Measurements from ENCODE around the gene POLR3GL. TPM values are rescaled to one million over a fixed set of nuclear protein-coding genes. Genes with fewer than 3 reads are reported as not detected.

Gene POLR3GL
- total and polyA plus RNA-seq, 10 of the 15 experiments (the other 5 are each of a cell fraction or from before 2014, with no cell fraction given): 12.8 to 47.0 (median 26.6) TPM

DNA sequence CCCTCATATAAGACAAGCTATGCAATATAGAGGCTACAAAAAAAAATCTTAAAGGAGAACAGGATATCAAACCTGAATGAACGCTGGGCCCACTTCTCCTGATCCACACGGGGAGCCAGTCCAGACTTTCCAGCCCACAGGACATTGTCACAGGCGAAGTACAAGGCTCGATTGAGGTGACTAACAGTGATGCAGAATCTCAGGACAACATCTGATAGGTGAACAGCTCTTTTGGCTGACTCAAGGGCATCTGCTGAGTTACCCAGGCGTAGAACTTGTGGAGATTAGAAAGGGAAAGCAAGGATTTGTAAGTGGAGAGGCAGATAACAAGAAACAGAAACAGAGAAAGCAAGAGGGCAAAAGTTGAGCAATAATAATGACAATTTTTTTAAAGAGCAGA, 47.7 kb upstream of the POLR3GL start (continued):
- TF ChIP-seq NFYB (IDR thresholded peaks at IDR 0.05; ENCODE audit: insufficient read depth, low read depth, low read length): no peak

DNA sequence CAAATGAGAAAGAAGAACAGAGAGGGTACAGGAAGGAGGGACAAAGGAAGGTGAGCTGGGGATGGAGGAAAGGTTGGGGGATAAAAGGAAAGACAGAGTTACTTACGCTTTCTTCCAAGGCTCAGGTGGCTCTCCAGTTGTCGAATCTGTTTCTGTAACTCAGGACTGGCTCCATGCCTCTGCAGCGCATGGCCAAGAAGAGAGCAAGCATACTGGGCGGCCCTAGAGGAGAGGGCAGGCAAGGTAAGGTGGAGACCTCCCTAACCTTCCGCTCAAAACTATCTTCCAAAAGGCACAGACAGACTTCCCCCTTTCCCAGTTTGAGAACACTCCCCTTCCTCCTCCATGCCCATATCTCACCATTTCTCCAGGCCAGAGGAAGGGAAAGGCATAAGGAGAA, 46.9 kb upstream of the POLR3GL start:
- ChIA-PET SMC1A (ENCODE audit: uncharacterized antibody, unreplicated experiment) (no interaction called here), RAD21 (ENCODE audit: unreplicated experiment) (interaction anchor here (1.2 to 2.5 kb wide), 2 partner anchors 40 to 59 kb away, joined by 3 to 11 read pairs; partner anchors contain the start of gene LIX1L), CTCF (interaction anchor here (1.8 kb wide), 1 partner anchor 60 kb away, joined by 7 read pairs; no protein-coding TSS in a partner anchor), POLR2A (interaction anchor here (1.6 to 2.6 kb wide), 4 partner anchors 10 to 58 kb away, joined by 4 to 10 read pairs (median 8); partner anchors contain the start of genes LIX1L, PIAS3 and RBM8A)
- peaks cover 20% of the 10 kb centered on the region for H3K4me1 ChIP-seq (ENCODE audit: control insufficient read depth, insufficient read depth, low read length)
- intact Hi-C loops (cut with micrococcal nuclease; ENCODE audit: unreplicated experiment) (no loop called here), in situ Hi-C loops (cut with MboI) (loop anchor here (5.0 kb wide), 1 partner anchor 60 kb away; the partner anchor contains the start of gene PIAS3)
- peak overlapping the region; percentile 99 for H3K4me2 ChIP-seq (ENCODE audit: control insufficient read depth, insufficient read depth)
- no peaks in the 10 kb centered on the region for H3K27me3 ChIP-seq (replicated peaks in 1 of 2; ENCODE audit: control insufficient read depth in 2 of 2, insufficient read depth in 2 of 2, low read length in 1 of 2)
- H3K4me3 ChIP-seq: peak overlapping the region; percentile 97
- no peak for FAIRE-seq
- TF ChIP-seq, protein P1, sequence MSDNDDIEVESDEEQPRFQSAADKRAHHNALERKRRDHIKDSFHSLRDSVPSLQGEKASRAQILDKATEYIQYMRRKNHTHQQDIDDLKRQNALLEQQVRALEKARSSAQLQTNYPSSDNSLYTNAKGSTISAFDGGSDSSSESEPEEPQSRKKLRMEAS (IDR thresholded peaks at IDR 0.05; ENCODE audit: low read depth, low read length): no peak
- TF ChIP-seq PAX5 (IDR thresholded peaks at IDR 0.05; ENCODE audit: borderline replicate concordance, low read depth, low read length) (no peak), RFX5 (IDR thresholded peaks at IDR 0.05; ENCODE audit: low read depth, low read length) (no peak), ZBED1 (IDR thresholded peaks at IDR 0.05; ENCODE audit: borderline replicate concordance) (no peak)
- no peak for ATAC-seq
- no peaks in the 10 kb centered on the region for H3K9me3 ChIP-seq (replicated peaks; ENCODE audit: control insufficient read depth, insufficient read depth, low read length)
- DNase-seq (ENCODE audit: low read depth, low spot score): no peak
- no TSS peak for BruUV-seq (replicated peaks)
- WGBS (ENCODE audit: insufficient coverage, insufficient replicate concordance, low lambda C conversion rate, missing lambda C conversion rate): 73% methylated on average over 5 of the region's 5 CpGs
- peaks cover 12% of the 10 kb centered on the region for H3K79me2 ChIP-seq (ENCODE audit: control insufficient read depth, insufficient read depth, low read length)
- peak overlapping the region; percentile 93 for H3K27ac ChIP-seq (ENCODE audit: control insufficient read depth, insufficient read depth)
- H3K9ac ChIP-seq (ENCODE audit: control insufficient read depth, insufficient read depth, low read length): peak overlapping the region; percentile 96
- H2AFZ ChIP-seq (ENCODE audit: control insufficient read depth, low read depth, low read length): peak overlapping the region; percentile 20
- H3K36me3 ChIP-seq (ENCODE audit: control insufficient read depth in 2 of 2, insufficient read depth in 2 of 2, low read length in 1 of 2): peaks cover 0 to 8% of the 10 kb centered on the region in 2 experiments; a peak in 2 of 4 replicates
- no peaks in the 10 kb centered on the region for H4K20me1 ChIP-seq (ENCODE audit: control insufficient read depth, insufficient read depth)

Data from GM12878 (cell line).